Stimulated activated CD4-positive, alpha-beta T cell treated with anti-CD3 and anti-CD28 coated beads, Interleukin-2, amount 100 ng/mL, for 48 hours (primary cell): ENCODE data around the gene TMCC3.
"Not testable (repeated sequence)": the region's sequence is repeated elsewhere in the genome, so short reads cannot be mapped to it uniquely, and the experiment has no call there.

Source experiments
- DNase-seq, 2 donors: peaks; one replicate each; pipeline ENCODE4 v3.0.0-alpha.2; 2020

The TMCC3 gene

DNA sequence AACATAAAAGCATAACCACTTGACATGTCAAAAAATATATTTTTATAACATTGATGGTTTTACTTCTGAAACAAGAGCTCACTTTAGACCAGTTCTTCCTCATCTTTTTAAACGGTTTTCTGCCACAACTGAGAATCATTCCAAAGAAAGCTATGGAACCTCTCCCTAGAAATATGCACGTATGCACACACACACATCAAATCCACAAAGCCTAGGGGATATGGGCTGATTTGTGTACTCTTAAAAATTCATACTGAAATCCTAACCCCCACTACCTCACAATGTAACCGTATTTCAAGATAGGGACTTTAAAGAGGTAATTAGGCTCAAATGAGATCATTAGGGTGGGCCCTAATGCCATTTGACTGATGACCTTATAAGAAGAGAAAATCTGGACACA is 19.3 kb downstream of the TMCC3 start:
- no peak for DNase-seq

DNA sequence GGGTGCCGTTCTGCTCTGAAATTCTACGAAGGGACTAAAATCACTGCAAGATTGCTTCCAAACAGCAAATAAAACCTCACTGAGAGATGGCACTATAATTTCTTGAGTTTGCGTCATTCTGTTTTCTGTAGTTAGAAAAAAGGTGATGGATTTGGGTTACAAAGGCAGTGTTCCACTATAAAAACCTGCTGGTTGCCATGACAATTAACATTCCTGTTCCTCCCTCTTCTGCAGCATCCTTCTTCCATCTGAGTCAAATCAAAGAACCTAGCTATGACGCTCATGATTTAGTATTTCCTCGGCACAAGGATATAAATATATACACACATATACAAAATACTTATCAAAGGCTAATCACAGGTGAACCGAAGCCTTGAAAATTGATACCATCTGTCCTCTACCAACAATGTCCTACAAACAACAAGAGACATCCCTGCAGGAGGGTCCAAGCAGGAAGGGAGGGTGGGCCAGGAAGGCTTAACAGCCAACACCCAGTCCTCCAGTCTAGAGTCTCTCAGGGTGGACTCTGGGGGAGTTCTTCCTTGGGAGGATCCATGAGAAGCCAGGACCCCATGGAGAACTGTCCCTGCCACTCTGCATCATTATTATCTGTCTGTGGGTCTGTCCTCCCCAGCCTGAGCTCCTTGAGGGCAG is 21.4 kb downstream of the TMCC3 start:
- DNase-seq, result no peak

DNA sequence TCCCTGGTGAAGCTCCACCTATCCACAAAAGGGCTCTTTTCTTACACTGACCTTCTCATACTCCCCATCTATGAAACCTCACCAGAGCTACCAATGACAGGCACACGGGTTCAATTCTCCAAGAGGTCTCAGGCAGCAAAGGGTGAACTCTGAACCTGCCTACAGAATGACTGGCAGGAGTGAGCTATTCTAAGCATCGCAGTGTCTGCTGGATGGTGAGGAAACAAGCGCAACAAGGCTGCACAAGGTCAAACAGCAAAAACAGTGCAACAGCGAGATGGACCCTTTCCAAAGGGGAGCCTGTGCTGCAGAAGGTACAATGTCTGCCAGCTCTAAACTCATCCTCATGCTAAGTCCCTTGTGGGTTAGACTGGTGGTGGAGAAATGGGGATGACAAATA is 22.0 kb downstream of the TMCC3 start:
- DNase-seq, result no peak

DNA sequence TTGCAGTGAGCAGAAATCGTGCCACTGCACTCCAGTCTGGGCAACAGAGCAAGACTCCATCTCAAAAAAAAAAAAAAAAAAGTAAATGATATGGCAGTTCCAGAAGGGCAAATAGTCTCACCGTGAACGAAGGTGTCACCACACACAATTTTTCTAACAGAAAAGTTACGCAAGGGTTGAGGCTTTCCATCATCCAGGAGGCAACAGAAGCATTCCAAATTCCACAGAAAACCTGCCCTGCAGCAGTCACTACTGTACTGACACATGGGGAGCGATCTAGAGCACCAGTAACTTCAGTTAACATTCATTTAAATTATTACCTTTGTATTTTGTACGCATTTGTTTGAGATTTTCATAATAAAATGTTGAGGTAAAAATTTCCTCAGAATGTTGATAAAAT is 24.8 kb downstream of the TMCC3 start:
- no peak for DNase-seq

DNA sequence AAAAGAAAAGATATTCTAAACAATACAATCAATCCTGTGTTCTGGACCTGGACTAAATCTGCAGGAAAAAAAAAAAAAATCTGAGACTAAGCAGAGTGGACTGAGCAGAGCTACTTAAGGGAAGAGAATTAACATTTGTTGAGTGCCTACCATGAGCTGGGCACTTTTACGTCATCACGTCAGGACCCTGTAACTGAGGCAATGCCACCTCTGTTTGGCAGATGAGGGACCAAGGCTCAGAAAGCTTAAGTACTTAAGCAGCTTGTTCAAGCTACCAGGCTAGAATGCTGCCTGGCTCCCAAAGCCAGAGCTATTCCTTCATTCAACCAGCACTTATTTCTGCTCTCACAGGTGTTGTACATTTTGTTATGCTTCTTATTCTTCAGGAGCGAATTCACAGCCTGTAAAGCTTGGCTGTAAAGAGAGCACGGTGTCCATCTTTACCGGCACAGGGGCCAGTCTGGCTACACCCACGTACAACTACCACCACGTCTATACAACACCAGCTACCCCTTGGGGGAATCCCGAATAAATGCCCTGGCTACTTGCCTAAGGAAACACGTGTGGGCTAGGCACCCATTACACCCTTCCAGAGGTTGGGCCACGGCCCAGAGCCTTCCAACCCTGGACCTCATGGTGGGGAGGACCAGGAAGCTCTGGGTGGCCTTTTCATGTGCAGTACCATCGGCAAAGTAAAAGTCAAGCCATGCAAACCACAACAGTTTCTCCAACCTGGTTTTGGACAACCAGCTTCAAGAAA is 27.0 kb downstream of the TMCC3 start:
- DNase-seq, result no peak

DNA sequence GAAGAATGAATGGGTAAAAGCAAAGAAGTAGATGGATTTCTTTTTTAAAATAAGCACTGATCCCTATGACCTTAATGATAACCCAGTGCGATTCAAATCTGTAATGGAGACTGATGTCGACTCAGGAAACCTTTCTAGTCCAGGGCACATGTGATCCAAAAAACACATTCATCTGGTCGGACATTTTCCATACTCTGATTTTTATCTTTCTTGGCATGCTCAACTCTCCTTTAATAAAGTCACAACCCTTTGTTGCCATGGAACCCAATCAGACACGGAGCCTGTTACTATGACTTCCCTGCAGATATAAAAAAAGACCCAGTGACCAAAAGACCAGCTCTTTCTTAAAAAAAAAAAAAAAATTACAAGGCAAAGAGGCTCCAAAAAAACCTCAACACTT is 27.9 kb downstream of the TMCC3 start:
- no peak for DNase-seq

DNA sequence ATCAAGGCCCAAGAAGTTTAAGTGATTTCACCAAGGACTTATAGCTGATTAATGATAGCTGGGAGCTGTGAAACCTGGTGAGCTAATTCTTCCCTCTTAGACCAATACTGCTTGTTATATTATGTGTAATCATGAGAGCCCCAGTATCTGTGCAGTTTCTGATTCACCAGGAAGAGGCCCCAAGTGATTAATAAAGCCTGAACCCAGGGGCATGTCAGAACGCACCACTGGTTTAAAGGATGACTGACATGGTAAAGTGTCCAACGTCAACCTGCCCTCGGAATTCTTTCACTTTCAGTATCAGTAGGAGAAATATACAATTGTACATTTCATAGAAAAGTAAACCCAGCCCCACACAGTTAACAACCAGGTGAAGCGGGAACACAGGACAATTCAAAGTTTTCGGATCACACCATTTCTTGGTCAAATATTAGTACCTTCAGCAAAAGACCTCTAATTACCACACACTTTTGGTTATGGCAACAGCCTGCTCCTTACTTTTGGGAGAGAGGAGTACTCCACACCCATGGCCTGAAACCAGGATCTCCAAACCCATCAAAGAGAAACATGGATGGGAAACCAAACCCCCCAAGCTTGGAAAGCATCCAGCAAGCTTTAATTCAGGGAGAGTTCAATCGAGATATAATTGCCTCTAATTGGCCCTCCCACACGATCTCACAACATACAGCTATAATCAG is 28.5 kb downstream of the TMCC3 start:
- peak in 1 of 2 donors; percentile 32 for DNase-seq

DNA sequence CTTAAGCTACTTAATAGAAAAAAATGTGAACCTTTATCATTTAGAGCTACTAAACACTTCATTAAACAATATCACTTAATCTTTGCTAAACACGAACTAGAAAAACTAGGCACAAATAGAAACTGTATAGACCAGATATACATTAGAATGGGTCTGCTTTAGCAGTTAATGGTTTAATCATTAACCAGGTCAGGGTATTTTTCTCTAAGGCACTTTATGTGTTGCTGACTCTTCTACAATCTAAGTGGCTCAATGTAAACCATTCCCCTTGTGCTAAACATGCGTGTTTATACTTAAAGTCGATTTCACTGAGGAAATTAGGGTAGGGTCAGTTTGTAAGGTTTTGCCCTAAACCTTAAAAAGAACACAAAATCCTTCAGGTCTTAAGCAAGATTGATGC is 29.7 kb downstream of the TMCC3 start:
- DNase-seq, result no peak

DNA sequence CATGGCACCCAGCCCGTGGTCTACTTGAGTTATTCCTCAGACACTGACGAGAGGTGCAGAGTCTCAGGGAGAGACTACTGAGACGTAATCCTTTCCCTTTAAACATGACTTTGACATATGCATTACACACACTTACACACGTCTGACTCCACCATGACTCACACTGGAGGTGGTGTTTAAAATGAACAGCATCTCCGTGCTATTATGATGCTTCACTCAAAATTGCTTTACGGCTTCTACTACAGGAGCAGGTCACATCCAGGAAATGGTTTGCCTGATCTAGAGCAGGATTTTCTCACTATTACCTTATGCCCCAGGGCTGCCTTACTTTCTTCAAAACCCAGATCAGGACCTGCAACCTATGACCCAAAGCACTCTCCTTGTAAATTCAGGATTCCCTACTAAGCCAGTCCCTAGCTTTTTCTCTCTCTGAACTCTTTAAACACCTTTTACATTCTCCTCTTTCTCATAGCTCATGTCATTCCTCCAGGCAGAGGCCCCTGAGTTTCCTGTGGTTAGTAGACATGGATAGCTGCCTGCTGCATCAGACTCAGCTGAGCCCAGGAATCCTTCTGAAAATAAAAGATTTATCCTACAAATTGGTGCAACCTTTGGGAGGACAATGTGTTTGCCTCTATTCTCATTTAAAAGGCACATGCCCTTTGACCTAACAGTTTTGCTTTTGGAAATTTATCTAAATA is 31.2 kb downstream of the TMCC3 start:
- DNase-seq, result no peak

DNA sequence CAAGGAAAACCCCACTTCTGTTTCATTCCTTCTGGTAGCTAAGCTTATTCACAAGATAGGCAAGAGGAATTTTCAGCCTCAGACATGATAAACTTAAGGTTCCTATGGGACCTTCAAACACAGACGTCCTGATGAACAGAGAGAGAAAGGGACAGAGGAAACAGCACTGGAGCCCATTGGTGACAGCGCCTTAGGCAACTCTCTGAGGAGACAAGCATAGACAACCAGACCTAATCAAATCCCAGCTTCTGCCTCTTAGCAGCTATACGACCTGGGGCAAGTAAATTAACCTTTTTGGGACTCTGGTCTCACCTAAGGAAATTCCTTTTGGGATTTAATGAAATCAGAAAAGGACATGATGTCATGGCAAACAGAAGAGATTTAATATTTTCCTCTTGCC is 33.3 kb downstream of the TMCC3 start:
- no peak for DNase-seq

DNA sequence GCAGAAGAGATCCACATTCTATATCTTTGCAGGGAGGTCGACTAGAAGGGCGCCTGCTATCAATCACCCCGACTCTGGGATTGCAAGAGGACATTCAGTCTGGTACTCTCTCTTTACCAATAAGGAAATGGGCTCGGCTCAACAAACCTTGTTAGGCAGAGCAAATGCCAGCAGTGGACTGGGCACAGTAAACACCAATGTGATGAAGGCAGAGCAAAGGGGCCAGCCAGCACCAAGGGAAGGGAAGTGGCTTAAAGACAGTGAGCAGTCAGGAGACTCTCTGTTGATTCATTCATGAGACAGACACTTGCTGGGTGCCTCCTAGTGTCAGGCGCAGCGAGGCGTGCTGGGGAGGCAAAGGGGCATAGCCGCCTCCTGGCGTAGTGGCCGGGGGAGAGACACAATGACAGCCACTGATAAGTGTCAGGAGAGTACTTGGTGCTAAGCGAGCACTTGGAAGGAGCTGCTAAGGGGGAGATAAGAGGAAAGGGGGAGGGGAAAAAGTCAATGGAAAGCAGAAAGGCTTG is 34.1 kb downstream of the TMCC3 start:
- DNase-seq, result no peak

DNA sequence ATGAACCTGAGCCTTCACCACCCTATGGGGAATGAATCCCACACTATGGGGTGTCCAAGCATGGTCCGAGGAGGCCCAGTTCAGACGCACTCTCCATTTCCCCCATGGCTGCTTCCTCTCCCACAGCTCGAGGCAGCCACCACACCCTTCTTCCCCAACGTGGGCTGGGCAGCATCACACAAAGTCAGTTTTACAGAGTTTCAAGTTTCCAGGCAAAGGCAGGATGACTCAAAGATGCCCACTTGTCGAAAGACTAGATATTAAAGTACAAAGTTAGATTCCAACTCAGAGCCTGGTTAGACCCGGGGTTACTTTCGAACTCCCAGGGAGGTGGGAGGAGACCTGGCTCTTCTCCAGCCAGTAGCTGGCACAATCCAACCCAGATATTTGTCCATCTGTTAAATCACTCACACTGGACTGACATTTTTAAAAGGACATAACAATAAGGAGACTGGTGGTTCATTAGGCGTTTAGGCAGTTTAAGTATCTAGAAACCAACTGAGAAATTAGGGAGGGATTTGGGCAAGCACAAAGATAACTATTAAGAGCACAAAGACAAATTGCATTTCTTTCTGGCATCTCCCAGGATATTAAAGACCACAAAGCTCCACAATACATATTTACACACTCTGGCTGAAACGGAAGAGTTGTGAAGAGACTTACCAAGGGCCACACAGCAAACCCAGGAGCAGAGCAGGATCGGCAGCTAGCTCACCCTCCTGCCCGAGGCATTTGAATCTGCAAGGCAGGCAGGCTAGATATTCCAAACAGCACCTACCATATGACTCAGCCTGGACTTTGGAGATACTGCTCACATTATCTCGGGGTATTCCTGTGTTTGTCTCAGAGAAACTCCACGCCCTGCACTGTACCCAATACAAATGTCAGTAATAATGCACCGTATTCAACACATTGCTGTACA is 34.8 kb downstream of the TMCC3 start:
- DNase-seq, result no peak

DNA sequence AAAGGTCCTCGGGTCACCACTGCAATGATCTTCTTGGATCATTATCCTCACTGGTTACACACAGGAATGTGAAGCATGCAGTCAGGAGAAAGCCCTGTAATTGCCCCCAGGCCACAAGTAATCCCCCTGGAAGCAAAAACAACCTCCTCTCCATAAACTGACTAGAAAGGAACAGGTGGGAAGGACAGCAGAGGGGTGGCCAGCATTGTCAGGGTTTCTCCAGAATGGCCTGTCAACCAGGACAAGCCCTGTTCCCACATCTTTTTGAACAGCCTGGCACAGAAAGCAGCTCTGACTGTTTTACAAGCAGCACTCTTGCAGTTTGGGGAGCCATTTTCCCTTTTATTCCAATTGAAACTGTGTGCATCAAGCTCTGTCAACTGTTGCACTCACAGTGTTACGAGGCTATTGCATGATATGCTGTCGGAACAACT is 36.1 kb downstream of the TMCC3 start:
- no peak for DNase-seq

DNA sequence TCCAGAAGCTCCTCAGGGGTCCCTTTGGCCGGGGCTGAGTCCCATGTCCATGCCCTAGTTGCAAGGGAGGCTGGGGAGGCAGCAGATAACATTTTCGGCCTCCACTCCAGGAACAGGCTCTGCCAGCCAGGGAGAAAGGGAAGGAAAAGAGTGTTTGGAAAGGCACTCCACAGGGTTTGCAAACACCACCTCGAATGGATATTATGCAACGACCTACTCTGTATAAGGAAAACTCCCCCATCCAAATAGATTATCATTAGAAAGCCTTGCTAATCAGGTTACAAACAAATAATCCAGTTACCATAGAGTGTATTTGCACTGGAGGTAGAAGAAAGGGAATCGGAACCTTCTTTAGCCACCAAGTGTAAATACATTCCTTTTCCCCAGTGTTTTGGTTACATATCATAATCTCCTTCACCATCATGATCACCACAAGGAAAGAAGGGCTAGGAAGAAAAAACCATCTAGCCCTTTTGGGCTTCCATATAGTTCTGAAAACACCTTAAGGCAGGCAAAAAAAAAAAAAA is 40.4 kb downstream of the TMCC3 start:
- no peak for DNase-seq

DNA sequence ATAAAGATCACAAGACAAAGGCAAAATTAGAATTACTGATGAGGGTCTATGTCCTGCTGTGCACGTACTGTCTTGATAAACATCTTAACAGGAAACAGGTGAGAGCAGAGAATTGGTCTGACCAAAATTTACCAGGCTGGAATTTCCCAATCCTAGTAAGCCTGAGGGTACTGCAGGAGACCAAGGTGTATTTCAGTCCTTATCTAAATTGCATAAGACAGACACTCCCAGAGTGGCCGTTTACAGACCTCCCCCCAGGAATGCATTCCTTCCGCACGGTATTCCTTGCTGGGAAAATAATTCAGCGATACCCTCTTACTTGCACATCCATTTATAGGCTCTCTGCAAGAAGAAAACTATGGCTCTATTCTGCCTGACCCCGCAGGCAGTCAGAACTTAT is 43.5 kb downstream of the TMCC3 start:
- not testable (repeated sequence) for DNase-seq

DNA sequence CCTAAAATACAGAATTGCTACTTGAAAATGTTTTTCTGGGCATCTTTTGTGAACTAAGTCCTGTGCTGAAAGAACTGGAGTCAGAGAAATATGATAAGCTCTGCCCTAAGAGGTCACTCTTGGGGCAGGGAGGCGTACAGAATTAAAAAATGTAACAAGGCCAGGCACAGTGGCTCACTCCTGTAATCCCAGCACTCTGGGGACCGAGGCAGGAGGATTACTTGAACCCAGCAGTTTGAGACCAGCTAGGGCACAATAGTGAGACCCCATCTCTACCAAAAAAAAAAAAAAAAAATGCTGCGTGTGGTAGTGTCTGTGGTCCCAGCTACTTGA is 46.0 kb downstream of the TMCC3 start:
- no peak for DNase-seq

DNA sequence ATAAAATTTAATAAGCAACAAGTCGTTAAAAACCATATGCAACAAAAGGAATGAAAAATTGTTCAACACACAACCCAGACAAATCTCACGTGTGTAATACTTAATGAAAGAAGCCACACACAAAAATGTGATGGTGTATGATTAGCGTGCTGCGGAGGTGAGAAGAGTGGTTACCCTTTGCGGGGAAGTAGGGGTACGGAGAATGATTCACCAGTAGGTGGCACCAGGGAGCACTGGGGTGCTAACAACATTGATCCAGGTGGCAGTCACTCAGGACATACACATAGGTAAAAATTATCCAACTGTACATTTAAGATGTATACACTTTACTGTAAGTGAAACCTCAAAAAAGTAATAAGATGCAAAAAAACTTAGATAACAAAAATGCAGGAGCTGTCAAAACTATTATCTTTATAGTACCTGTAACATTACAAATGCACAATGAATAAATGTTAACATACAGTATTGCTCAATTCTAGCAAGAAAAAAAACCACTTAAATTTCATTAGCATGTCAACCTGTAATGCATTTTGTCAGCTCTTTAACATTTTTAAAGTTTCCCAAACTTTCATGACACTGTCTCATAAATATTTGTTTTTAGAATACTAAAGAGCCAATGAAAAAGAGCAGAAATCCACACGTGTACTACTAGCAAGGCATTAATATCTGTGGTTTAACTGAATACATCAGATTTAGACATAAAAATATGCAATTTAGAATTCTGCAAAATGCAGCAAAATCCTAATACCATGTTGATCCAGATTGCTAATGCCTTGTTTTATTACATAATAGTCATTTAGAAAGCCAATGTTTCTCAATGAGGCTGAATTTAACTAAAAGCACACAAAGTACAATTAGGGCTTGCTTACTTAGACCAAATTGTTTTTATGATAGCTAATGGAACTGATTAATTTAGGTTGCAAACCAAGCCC is 46.7 kb downstream of the TMCC3 start:
- DNase-seq, result peak; percentile 55 to 63

DNA sequence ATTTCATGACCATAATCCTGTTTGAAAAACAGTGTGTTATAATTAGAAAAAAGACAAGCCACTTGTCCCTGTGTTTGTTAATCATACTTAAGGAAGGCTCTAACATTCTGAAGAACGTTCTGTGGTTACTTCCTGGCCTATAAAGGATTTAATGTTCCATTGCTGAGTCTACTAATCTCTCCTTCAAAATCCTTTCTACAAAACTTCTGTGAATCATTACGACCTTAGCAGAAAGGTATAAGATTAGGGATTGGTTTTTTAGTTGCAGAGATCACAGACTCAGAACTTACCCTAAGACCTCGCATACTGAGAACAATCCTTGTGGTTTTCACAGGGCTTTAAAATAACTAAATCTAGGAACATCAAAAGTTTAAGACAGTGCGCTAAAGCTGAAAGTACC is 48.3 kb downstream of the TMCC3 start:
- no peak for DNase-seq

DNA sequence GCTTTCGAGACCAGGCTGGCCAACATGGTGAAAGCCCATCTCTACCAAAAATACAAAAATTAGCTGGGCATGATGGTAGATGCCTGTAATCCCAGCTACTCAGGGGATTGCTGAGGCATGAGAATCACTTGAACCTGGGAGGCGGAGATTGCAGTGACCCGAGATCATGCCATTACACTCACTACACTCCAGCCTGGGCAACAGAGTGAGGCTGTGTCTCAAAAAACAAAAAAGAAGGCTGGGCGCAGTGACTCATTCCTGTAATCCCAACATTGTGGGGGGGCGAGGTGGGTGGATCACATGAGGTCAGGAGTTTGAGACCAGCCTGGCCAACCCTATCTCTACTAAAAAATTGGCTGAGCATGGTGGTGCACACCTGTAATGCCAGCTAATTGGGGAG is 49.0 kb downstream of the TMCC3 start:
- DNase-seq, result not testable (repeated sequence)

DNA sequence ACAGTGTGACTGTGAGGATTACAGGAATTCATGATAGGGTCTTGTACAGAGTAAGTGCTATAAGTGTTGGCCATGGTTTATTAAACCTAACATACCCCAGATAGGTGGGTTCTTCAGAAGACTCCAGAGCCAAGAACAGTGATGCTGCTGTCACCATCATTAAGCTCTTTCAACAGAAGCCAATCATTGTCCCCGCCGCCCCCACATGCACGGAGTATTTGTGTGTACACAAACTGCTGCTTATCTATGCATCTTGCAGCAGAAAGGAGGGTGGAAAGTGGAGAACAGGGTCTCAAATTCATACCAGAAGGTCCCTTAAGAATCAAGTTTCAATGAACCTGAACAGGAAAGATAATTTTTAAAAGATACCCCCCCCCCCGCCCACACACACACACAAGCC is 51.2 kb downstream of the TMCC3 start:
- no peak for DNase-seq

DNA sequence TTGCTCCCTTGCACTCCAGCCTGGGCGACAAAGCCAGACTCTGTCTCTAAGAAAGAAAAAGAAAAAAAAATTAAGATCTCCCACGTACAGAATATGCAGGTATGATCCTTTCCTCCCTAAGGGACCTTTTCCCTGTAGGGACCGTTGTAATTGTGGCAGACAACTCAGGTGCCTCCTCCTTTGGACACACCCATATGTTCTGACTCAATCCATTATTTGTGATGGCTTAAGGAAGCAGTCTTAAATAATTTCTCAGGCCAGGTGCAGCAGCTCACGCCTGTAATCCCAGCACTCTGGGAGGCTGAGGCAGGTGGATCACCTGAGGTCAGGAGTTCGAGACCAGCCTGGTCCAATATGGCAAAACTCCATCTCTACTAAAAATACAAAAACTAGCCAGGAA is 53.1 kb downstream of the TMCC3 start:
- DNase-seq, result no peak
